ENCODE measurements around the gene POLN. TPM values are rescaled to one million over a fixed set of nuclear protein-coding genes. Genes with fewer than 3 reads are reported as not detected.

Gene POLN
- total RNA-seq (2022; extraction: Qiagen RNA extraction), result 0.45 to 0.91 TPM (median 0.77 TPM) in 5 replicates

GRCh38 chr4:2241410-2242353 is at the start of gene POLN, which contains the start of gene HAUS3:
TSS of gene POLN (minus strand) at chr4:2242121. CDS start at chr4:2229231, 12,890 bp downstream.
TSS of gene HAUS3 (minus strand) at chr4:2242121. CDS start at chr4:2240946, 1,175 bp downstream.

GRCh38 chr4:2261853-2262144 is 19.9 kb upstream of the POLN start, which contains the start of gene MXD4:
TSS of gene MXD4 (minus strand) at chr4:2262109. CDS start at chr4:2261980, 129 bp downstream.

GRCh38 chr4:2059046-2059725 is 182.7 kb downstream of the POLN start, which contains the start of gene NAT8L:
TSS of gene NAT8L (plus strand) at chr4:2059327. CDS start at chr4:2059512, 185 bp downstream.

Other genes with a start within 250 kb of the POLN start
- 21.1 to 23.5 TPM (median 22.8 TPM) in 5 replicates for gene NELFA, start 233.1 kb downstream of the POLN start, total RNA-seq (2022; extraction: Qiagen RNA extraction)
- gene NAT8L, start 182.8 kb downstream of the POLN start, total RNA-seq (2022; extraction: Qiagen RNA extraction), result 12.2 to 13.6 TPM (median 12.9 TPM) in 5 replicates
- gene HAUS3, start within 50 bp of the POLN start, total RNA-seq (2022; extraction: Qiagen RNA extraction), result 6.6 to 8.9 TPM (median 7.5 TPM) in 5 replicates
- 15.1 to 21.9 TPM (median 20.3 TPM) in 5 replicates for gene MXD4, start 20.0 kb upstream of the POLN start, total RNA-seq (2022; extraction: Qiagen RNA extraction)
- gene ZFYVE28, start 176.5 kb upstream of the POLN start, total RNA-seq (2022; extraction: Qiagen RNA extraction), result 2.4 to 3.2 TPM (median 2.9 TPM) in 5 replicates
- 0.12 to 0.24 TPM (median 0.18 TPM) in 3 of 5 replicates, not detected in the others for gene CFAP99, start 176.8 kb upstream of the POLN start, total RNA-seq (2022; extraction: Qiagen RNA extraction)
- 61.4 to 87.4 TPM (median 62.7 TPM) in 5 replicates for gene RNF4, start 227.0 kb upstream of the POLN start, total RNA-seq (2022; extraction: Qiagen RNA extraction)